ENCODE results near the gene SAP30.
A peak's percentile ranks its signal among the peaks of the same experiment; 100 is the strongest.

Gene SAP30

GRCh38 chr4:173367946-173368345 lies 2.8 kb upstream of the SAP30 start:
- peak; percentile 18 for DNase-seq

GRCh38 chr4:173370130-173370476 lies 651 bp upstream of the SAP30 start:
- no peak for DNase-seq

- DNase-seq = peak; percentile 80
These were observed 788 bp downstream of the SAP30 start for GRCh38 chr4:173371292-173372192.

GRCh38 chr4:173374588-173374987 lies 3.8 kb downstream of the SAP30 start:
- DNase-seq = no peak

- DNase-seq = no peak
These were observed 9.2 kb downstream of the SAP30 start for GRCh38 chr4:173379929-173380328.

- no peak for DNase-seq
These were observed 10.2 kb downstream of the SAP30 start for GRCh38 chr4:173380987-173381386.

- DNase-seq = no peak
These were observed 10.9 kb downstream of the SAP30 start for GRCh38 chr4:173381610-173382009.

GRCh38 chr4:173382349-173382748 lies 11.6 kb downstream of the SAP30 start:
- DNase-seq = no peak

- no peak for DNase-seq
These were observed 16.0 kb downstream of the SAP30 start for GRCh38 chr4:173386751-173387150.

- DNase-seq = no peak
These were observed 20.9 kb downstream of the SAP30 start for GRCh38 chr4:173391701-173392100.

- DNase-seq = no peak
These were observed 26.9 kb downstream of the SAP30 start for GRCh38 chr4:173397604-173398003.

GRCh38 chr4:173398220-173398619 lies 27.5 kb downstream of the SAP30 start:
- DNase-seq = no peak

GRCh38 chr4:173398779-173399415 lies 28.1 kb downstream of the SAP30 start, which contains the start of gene SCRG1:
TSS of gene SCRG1 (minus strand) at chr4:173399116. CDS start at chr4:173391414, 7,702 bp downstream.
- DNase-seq = no peak

- no peak for DNase-seq
These were observed 30.3 kb downstream of the SAP30 start for GRCh38 chr4:173401063-173401462.

- peak; percentile 76 for DNase-seq
These were observed 32.3 kb downstream of the SAP30 start for GRCh38 chr4:173403051-173403450.

GRCh38 chr4:173404296-173404865 lies 33.6 kb downstream of the SAP30 start:
- DNase-seq = no peak

- DNase-seq = no peak
These were observed 35.3 kb downstream of the SAP30 start for GRCh38 chr4:173405840-173406606.

- DNase-seq = no peak
These were observed 39.3 kb downstream of the SAP30 start for GRCh38 chr4:173410079-173410478.

- DNase-seq = no peak
These were observed 40.4 kb downstream of the SAP30 start for GRCh38 chr4:173411106-173411693.

- peak; percentile 33 for DNase-seq
These were observed 42.3 kb downstream of the SAP30 start for GRCh38 chr4:173413036-173413435.

GRCh38 chr4:173414456-173414855 lies 43.7 kb downstream of the SAP30 start:
- DNase-seq = no peak

GRCh38 chr4:173415092-173415491 lies 44.3 kb downstream of the SAP30 start:
- no peak for DNase-seq

Data from EL (cell line).